ENCODE results near the gene ZNF326.
"Not testable (repeated sequence)": the region's sequence is repeated elsewhere in the genome, so short reads cannot be mapped to it uniquely, and the experiment has no call there.

The ZNF326 gene

GRCh38 chr1:90048043-90048442, 53.1 kb downstream of the ZNF326 start:
- no peak for DNase-seq (ENCODE audit: low read depth)

GRCh38 chr1:90062700-90063643, 68.1 kb downstream of the ZNF326 start:
- H3K4me3 ChIP-seq (ENCODE audit: low read depth, low read length); DNase-seq (ENCODE audit: low read depth): not testable (repeated sequence)

More at GRCh38 chr1:90048043-90048442, 53.1 kb downstream of the ZNF326 start:
- H3K4me3 ChIP-seq (ENCODE audit: low read depth, low read length): no peak overlapping the region

GRCh38 chr1:90064109-90064508, 69.2 kb downstream of the ZNF326 start:
- H3K4me3 ChIP-seq (ENCODE audit: low read depth, low read length); DNase-seq (ENCODE audit: low read depth): not testable (repeated sequence)

GRCh38 chr1:90067194-90067931, 72.5 kb downstream of the ZNF326 start:
- no peak overlapping the region for H3K4me3 ChIP-seq (ENCODE audit: low read depth, low read length)
- DNase-seq (ENCODE audit: low read depth): no peak

DNA sequence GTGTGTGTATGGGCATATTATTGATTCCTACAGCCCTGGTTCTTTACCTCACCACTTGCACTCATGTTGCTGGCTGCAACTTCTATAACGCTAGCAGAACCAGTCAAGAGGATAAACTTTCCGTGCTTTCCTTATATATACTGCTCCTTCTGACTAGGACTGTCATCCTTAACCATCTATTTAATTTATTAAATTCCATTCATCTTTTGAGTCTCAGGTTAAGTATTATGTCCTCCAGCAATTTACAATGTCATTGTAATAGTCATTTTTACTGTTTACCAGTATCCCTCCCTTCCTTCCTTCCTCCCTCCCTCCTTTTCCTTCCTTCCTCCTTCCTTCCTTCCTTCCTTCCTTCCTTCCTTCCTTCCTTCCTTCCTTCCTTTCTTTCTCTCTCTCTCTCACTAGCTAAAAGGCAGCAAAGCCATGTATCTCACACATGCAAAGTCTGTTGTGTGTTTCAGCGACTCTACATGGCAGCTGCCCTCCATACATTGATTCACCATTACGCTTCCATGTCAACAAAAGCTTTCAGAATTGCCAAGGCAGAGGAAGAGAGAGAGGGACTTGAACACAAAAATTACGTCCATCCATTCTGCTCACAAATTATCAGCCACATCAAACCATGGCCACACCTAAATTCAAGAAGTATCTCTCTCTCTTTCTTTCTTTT, 73.8 kb downstream of the ZNF326 start:
- no peak overlapping the region for H3K4me3 ChIP-seq (ENCODE audit: low read depth, low read length)
- no peak for DNase-seq (ENCODE audit: low read depth)

GRCh38 chr1:90074137-90074536, 79.2 kb downstream of the ZNF326 start:
- DNase-seq (ENCODE audit: low read depth): no peak
- H3K4me3 ChIP-seq (ENCODE audit: low read depth, low read length): no peak overlapping the region

DNA sequence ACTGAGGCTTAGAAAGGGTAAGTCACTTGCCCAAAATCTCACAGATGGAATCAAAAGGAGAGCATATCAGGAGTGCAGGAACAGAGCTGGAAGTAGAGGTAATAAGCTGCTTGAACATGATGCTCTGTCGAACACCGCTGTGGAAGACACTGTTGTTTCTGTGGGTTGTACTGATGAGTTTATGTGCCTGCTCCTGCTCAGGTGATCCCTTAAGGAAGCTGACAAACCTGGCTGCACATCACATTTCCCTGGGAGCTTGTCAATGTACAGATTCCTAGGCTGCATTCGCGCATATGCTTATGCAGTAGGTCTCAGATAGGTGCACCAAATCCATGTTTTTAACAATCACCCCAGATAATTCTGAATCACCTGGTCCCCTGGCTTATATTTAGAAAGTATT, 79.7 kb downstream of the ZNF326 start:
- H3K4me3 ChIP-seq (ENCODE audit: low read depth, low read length): no peak overlapping the region
- DNase-seq (ENCODE audit: low read depth): no peak

GRCh38 chr1:90074970-90075391, 80.1 kb downstream of the ZNF326 start:
- no peak overlapping the region for H3K4me3 ChIP-seq (ENCODE audit: low read depth, low read length)
- DNase-seq (ENCODE audit: low read depth): no peak

DNA sequence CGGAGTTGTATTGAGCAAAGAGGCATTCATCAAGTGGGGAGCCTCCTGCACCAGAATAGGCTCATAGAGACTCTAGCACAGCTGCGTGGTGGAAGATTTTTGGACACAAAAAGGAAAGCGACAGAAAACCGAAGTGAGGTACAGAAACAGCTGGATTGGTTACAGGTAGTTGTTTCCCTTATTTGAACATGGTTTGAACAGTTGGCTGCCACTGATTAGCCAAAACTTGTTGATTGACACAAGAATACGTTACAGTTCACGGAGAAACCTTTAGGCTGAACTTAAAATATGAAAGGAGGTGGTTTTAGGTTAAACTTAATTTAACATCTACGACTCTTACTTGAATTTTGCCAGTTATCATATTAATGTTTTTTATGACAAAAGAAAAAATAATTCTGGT, 89.1 kb downstream of the ZNF326 start:
- H3K4me3 ChIP-seq (ENCODE audit: low read depth, low read length): no peak overlapping the region
- no peak for DNase-seq (ENCODE audit: low read depth)

All from skeletal muscle cell (primary cell).